ENCODE data around the gene RSAD1. TPM values are rescaled to one million over a fixed set of nuclear protein-coding genes. Genes with fewer than 3 reads are reported as not detected.

RSAD1 gene
- total RNA-seq (2022) (85.3 and 93.9 TPM in 2 replicates), Bru-seq, nascent RNA (percentile 93 among the genes with signal in this experiment), BruChase-seq, experiment 1, labeled RNA remaining after a 2-hour chase (percentile 96 among the genes with signal in this experiment), BruChase-seq, experiment 2, labeled RNA remaining after a 6-hour chase (percentile 91 among the genes with signal in this experiment)
- long read RNA-seq, transcript RSAD1-201 (9 exons, 2,528 nt) = major isoform, 65 of 113 reads
- long read RNA-seq, partial matches to known transcripts = 17 of 113 reads
- long read RNA-seq, other reads (novel, unspliced or antisense) = 29 of 113 reads

DNA sequence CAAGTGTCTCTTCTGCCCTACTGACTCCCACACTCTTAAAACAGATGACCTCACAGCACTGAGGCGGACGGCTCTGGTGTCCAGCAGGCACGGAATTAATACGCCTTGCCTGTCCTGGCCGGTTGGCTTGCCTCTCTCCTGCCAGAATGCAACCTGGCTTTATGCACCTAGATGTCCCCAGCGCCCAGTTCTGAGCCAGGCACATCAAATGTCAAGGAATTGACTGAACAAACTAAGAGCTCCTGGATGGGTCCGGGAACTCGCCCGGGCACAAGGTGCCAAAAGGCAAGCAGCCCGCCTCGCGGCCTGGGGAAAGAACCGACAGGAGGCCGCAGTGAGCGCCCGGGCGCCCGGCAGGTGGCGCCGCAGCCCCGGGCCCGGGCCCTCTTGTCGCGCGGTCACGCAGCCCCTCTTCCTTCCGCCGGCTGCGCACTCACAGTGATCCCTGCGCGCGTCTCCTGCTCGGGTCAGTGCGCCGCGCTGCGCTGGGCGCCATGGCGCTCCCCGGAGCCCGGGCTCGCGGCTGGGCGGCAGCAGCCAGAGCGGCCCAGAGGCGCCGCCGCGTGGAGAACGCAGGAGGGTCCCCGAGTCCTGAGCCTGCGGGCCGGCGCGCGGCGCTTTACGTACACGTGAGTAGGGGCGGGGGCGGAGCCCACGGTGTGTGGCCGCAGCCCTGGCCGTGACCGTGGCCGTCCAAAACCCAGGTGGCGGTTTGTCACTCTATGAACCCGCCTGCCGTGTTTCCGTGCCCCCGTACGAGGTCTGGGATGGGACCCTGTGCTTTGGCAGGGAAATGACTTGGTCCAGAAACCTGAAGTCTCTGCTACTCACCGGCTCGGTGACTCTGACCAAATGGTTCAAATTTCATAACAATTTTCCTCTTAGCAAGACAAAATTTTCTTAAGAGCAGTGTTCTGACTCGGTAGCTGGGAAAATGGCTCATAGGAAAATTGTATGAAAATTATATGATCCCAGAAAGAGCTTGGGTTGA is at the start of gene RSAD1:
TSS of gene RSAD1 (plus strand) at position 470 of the 991 bp plus-strand sequence. CDS start at position 495, 25 bp downstream.
- Mint-ChIP-seq H3K9me3 (ENCODE audit: unreplicated experiment) (no peaks in the 10 kb centered on the region), H3K4me3 (ENCODE audit: unreplicated experiment) (peak within 1 kb of the TSS; percentile 78), H3K4me1 (ENCODE audit: low read depth, unreplicated experiment) (peaks cover 50% of the 10 kb centered on the region), H3K27ac (ENCODE audit: unreplicated experiment) (peak within 1 kb of the TSS; percentile 90), H3K36me3 (ENCODE audit: insufficient read depth, unreplicated experiment) (peaks cover 37% of the 10 kb centered on the region), H3K27me3 (ENCODE audit: insufficient read depth, unreplicated experiment) (no peaks in the 10 kb centered on the region)
- DNase-seq = peak; percentile 98 to 99
- BruUV-seq (replicated peaks) = no TSS peak
- CTCF ChIA-PET = interaction anchor here (0.5 to 2.4 kb wide), 68 partner anchors 9 to 1152 kb away, joined by 3 to 67 read pairs (median 4); partner anchors contain the start of genes ACSF2, CACNA1G, EPN3 and LRRC59
- POLR2A ChIA-PET = interaction anchor here (0.5 to 1.4 kb wide), 16 partner anchors 11 to 304 kb away, joined by 3 to 17 read pairs (median 4); partner anchors contain the start of genes EPN3, LRRC59 and LUC7L3
- peaks cover 22% of the 10 kb centered on the region for H3K4me1 ChIP-seq
- peaks cover 9% of the 10 kb centered on the region for H3K36me3 ChIP-seq (ENCODE audit: control insufficient read depth, insufficient read depth, low read length)
- H3K4me3 ChIP-seq (ENCODE audit: low read depth, low read length) = peak within 1 kb of the TSS; percentile 70
- intact Hi-C loops (cut with micrococcal nuclease; ENCODE audit: unreplicated experiment) = loop anchor here (1.0 to 5.0 kb wide), 8 partner anchors 30 to 278 kb away; partner anchors contain the start of genes ANKRD40, LRRC59 and MYCBPAP
- no peaks in the 10 kb centered on the region for H3K27me3 ChIP-seq (replicated peaks; ENCODE audit: control insufficient read depth, insufficient read depth, low read length)
- TF ChIP-seq, protein P1, sequence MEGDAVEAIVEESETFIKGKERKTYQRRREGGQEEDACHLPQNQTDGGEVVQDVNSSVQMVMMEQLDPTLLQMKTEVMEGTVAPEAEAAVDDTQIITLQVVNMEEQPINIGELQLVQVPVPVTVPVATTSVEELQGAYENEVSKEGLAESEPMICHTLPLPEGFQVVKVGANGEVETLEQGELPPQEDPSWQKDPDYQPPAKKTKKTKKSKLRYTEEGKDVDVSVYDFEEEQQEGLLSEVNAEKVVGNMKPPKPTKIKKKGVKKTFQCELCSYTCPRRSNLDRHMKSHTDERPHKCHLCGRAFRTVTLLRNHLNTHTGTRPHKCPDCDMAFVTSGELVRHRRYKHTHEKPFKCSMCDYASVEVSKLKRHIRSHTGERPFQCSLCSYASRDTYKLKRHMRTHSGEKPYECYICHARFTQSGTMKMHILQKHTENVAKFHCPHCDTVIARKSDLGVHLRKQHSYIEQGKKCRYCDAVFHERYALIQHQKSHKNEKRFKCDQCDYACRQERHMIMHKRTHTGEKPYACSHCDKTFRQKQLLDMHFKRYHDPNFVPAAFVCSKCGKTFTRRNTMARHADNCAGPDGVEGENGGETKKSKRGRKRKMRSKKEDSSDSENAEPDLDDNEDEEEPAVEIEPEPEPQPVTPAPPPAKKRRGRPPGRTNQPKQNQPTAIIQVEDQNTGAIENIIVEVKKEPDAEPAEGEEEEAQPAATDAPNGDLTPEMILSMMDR (IDR thresholded peaks at IDR 0.05; ENCODE audit: insufficient read depth in 1 of 2, low read depth in 1 of 2, low read length in 1 of 2, severe bottlenecking in 1 of 2, unreplicated experiment in 1 of 2) = peak; percentile 80 to 99
- H3K9me3 ChIP-seq = no peaks in the 10 kb centered on the region

DNA sequence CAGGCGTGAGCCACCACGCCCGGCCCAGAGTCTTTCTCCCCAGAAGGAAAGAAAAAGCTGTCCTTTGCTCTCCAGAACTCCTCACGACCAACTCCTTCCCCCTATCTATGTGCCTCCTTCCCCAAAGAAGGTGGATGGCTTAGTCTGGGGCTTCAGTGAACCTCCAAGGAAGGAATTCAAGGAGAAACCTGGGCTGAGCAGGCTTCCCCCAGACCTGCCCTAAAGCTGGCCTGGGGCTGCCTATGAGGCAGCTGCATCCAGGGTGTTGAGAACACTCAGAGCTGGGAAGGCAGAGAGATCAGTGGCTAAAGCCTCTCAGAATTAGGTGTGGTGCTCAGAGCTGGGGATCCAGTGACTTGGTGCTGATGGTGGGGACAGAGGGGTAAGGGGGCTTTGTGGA is 48.9 kb upstream of the RSAD1 start:
- no peaks in the 10 kb centered on the region for H3K27me3 ChIP-seq (replicated peaks; ENCODE audit: control insufficient read depth, insufficient read depth, low read length)
- DNase-seq = peak in 1 of 2 experiments; percentile 38
- Mint-ChIP-seq H3K4me1 (ENCODE audit: low read depth, unreplicated experiment) (peaks cover 43% of the 10 kb centered on the region), H3K4me3 (ENCODE audit: unreplicated experiment) (no peak overlapping the region), H3K27me3 (ENCODE audit: insufficient read depth, unreplicated experiment) (no peaks in the 10 kb centered on the region), H3K9me3 (ENCODE audit: unreplicated experiment) (no peaks in the 10 kb centered on the region), H3K27ac (ENCODE audit: unreplicated experiment) (peak overlapping the region; percentile 71), H3K36me3 (ENCODE audit: insufficient read depth, unreplicated experiment) (peaks cover 27% of the 10 kb centered on the region)
- no peaks in the 10 kb centered on the region for H3K9me3 ChIP-seq
- no TSS peak for BruUV-seq (replicated peaks)
- ChIA-PET POLR2A (no interaction called here), CTCF (interaction anchor here (1.0 to 4.9 kb wide), 5 partner anchors 32 to 71 kb away, joined by 3 to 39 read pairs (median 4); partner anchors contain the start of genes LRRC59 and RSAD1)
- no peaks in the 10 kb centered on the region for H3K36me3 ChIP-seq (ENCODE audit: control insufficient read depth, insufficient read depth, low read length)
- intact Hi-C loops (cut with micrococcal nuclease; ENCODE audit: unreplicated experiment) = no loop called here
- H3K4me3 ChIP-seq (ENCODE audit: low read depth, low read length) = no peak overlapping the region
- peaks cover 58% of the 10 kb centered on the region for H3K4me1 ChIP-seq
- TF ChIP-seq, protein P1 (IDR thresholded peaks at IDR 0.05; ENCODE audit: insufficient read depth in 1 of 2, low read depth in 1 of 2, low read length in 1 of 2, severe bottlenecking in 1 of 2, unreplicated experiment in 1 of 2) = no peak

Data from Caco-2 (cell line).